PFSK-1 (cell line): ENCODE results near the gene RGS3.

Experiments used
- FOXP2 ChIP-seq: optimal IDR thresholded peaks from 2 replicates; pipeline ENCODE3; 2011; ENCODE audit warnings: borderline replicate concordance, control low read depth, inconsistent platforms; ENCODE audit not compliant: insufficient read depth; ENCODE audit errors: extremely low read length, extremely low read depth
- SIN3A ChIP-seq: IDR thresholded peaks from 2 replicates; pipeline ENCODE4 v1.6.1; 2012; ENCODE audit warnings: mild to moderate bottlenecking, low read length, moderate library complexity, borderline replicate concordance; ENCODE audit not compliant: insufficient read depth
- TAF1 ChIP-seq: IDR thresholded peaks from 2 replicates; pipeline ENCODE4 v1.6.1; 2012; ENCODE audit warnings: low read length, control low read depth, borderline replicate concordance; ENCODE audit not compliant: insufficient read depth
- TF ChIP-seq, protein P1 (sequence below), 2 experiments: IDR thresholded peaks; 2 replicates each; pipeline versions ENCODE4 v1.6.1 to v1.8.0; 2011 to 2012; ENCODE audit warnings: low read depth in 2 of 2, low read length in 2 of 2, control low read depth in 1 of 2, inconsistent platforms in 1 of 2, mild to moderate bottlenecking in 1 of 2, moderate library complexity in 1 of 2; ENCODE audit not compliant: insufficient read depth in 1 of 2

DNA sequence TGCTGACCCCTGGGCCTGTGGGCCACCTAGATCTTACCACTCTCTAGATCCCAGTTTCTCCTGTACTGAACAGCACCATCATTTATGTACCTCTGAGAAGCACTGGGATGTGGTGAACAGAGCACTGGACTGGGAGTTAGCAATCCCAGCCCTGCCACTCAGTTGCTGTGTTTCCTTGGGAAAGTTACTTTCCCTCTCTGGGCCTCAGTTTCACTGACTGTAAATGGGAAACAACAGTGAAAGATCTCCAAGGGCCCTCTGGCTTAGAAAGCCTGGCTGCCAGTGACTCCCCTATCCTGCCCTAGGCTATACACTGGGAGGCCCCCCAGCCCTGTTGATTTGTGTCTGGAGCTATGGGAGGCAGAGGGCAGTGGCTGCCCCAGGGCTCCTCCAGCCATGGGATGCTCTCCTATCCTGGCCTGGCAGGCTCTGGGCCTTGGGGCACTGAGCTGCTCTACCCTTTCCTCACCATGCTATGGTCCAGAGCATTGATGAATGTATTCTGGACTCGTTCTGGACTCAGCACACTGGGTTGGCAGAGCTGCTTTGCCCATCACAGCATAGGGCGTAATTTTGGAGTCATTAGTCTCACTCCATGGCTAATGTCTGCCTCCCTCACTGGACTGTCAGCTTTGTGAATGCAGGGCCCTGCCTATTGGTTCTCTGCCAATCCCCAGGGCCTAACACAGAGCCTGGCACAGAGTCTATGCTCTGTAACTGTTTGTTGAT is 99.3 kb downstream of the RGS3 start:
- no peak for TF ChIP-seq SIN3A
- TF ChIP-seq TAF1: no peak
- TF ChIP-seq, protein P1, sequence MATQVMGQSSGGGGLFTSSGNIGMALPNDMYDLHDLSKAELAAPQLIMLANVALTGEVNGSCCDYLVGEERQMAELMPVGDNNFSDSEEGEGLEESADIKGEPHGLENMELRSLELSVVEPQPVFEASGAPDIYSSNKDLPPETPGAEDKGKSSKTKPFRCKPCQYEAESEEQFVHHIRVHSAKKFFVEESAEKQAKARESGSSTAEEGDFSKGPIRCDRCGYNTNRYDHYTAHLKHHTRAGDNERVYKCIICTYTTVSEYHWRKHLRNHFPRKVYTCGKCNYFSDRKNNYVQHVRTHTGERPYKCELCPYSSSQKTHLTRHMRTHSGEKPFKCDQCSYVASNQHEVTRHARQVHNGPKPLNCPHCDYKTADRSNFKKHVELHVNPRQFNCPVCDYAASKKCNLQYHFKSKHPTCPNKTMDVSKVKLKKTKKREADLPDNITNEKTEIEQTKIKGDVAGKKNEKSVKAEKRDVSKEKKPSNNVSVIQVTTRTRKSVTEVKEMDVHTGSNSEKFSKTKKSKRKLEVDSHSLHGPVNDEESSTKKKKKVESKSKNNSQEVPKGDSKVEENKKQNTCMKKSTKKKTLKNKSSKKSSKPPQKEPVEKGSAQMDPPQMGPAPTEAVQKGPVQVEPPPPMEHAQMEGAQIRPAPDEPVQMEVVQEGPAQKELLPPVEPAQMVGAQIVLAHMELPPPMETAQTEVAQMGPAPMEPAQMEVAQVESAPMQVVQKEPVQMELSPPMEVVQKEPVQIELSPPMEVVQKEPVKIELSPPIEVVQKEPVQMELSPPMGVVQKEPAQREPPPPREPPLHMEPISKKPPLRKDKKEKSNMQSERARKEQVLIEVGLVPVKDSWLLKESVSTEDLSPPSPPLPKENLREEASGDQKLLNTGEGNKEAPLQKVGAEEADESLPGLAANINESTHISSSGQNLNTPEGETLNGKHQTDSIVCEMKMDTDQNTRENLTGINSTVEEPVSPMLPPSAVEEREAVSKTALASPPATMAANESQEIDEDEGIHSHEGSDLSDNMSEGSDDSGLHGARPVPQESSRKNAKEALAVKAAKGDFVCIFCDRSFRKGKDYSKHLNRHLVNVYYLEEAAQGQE (IDR thresholded peaks at IDR 0.05; ENCODE audit: insufficient read depth in 1 of 2, low read depth in 2 of 2, low read length in 2 of 2): no peak
- TF ChIP-seq FOXP2: no peak
